ENCODE results near the gene QSER1.
"Not testable (repeated sequence)": the region's sequence is repeated elsewhere in the genome, so short reads cannot be mapped to it uniquely, and the experiment has no call there.

QSER1 gene

GRCh38 chr11:32932196-32932595 lies 39.6 kb downstream of the QSER1 start:
- no peak for DNase-seq (ENCODE audit: low read depth, low spot score)

GRCh38 chr11:32935462-32936029 lies 42.9 kb downstream of the QSER1 start:
- no peak for DNase-seq (ENCODE audit: low read depth, low spot score)

GRCh38 chr11:32936178-32936577 lies 43.6 kb downstream of the QSER1 start:
- not testable (repeated sequence) for DNase-seq (ENCODE audit: low read depth, low spot score)

GRCh38 chr11:32937283-32937682 lies 44.7 kb downstream of the QSER1 start:
- not testable (repeated sequence) for DNase-seq (ENCODE audit: low read depth, low spot score)

- DNase-seq (ENCODE audit: low read depth, low spot score) = no peak
These were observed 46.4 kb downstream of the QSER1 start for GRCh38 chr11:32939046-32939445.

GRCh38 chr11:32939866-32940265 lies 47.3 kb downstream of the QSER1 start:
- no peak for DNase-seq (ENCODE audit: low read depth, low spot score)

GRCh38 chr11:32940865-32941264 lies 48.3 kb downstream of the QSER1 start:
- no peak for DNase-seq (ENCODE audit: low read depth, low spot score)

GRCh38 chr11:32947978-32948377 lies 55.4 kb downstream of the QSER1 start:
- DNase-seq (ENCODE audit: low read depth, low spot score) = no peak

GRCh38 chr11:32949739-32950138 lies 57.1 kb downstream of the QSER1 start:
- no peak for DNase-seq (ENCODE audit: low read depth, low spot score)

- no peak for DNase-seq (ENCODE audit: low read depth, low spot score)
These were observed 59.8 kb downstream of the QSER1 start for GRCh38 chr11:32952421-32952820.

- no peak for DNase-seq (ENCODE audit: low read depth, low spot score)
These were observed 61.1 kb downstream of the QSER1 start for GRCh38 chr11:32953700-32954099.

GRCh38 chr11:32960553-32961164 lies 68.0 kb downstream of the QSER1 start:
- no peak for DNase-seq (ENCODE audit: low read depth, low spot score)

- no peak for DNase-seq (ENCODE audit: low read depth, low spot score)
These were observed 69.4 kb downstream of the QSER1 start for GRCh38 chr11:32962016-32962415.

- no peak for DNase-seq (ENCODE audit: low read depth, low spot score)
These were observed 71.1 kb downstream of the QSER1 start for GRCh38 chr11:32963721-32964120.

GRCh38 chr11:32968541-32968940 lies 75.9 kb downstream of the QSER1 start:
- DNase-seq (ENCODE audit: low read depth, low spot score) = no peak

GRCh38 chr11:32972233-32972632 lies 79.6 kb downstream of the QSER1 start:
- DNase-seq (ENCODE audit: low read depth, low spot score) = not testable (repeated sequence)

GRCh38 chr11:32972781-32973180 lies 80.2 kb downstream of the QSER1 start:
- no peak for DNase-seq (ENCODE audit: low read depth, low spot score)

- DNase-seq (ENCODE audit: low read depth, low spot score) = no peak
These were observed 90.0 kb downstream of the QSER1 start for GRCh38 chr11:32982626-32983025.

- DNase-seq (ENCODE audit: low read depth, low spot score) = no peak
These were observed 90.9 kb downstream of the QSER1 start for GRCh38 chr11:32983506-32983905.

- no peak for DNase-seq (ENCODE audit: low read depth, low spot score)
These were observed 93.0 kb downstream of the QSER1 start for GRCh38 chr11:32985600-32985999.

- no peak for DNase-seq (ENCODE audit: low read depth, low spot score)
These were observed 95.2 kb downstream of the QSER1 start for GRCh38 chr11:32987851-32988250.

- DNase-seq (ENCODE audit: low read depth, low spot score) = no peak
These were observed 97.9 kb downstream of the QSER1 start for GRCh38 chr11:32990481-32990880.

- no peak for DNase-seq (ENCODE audit: low read depth, low spot score)
These were observed 98.8 kb downstream of the QSER1 start for GRCh38 chr11:32991427-32991826.

- no peak for DNase-seq (ENCODE audit: low read depth, low spot score)
These were observed 99.3 kb downstream of the QSER1 start for GRCh38 chr11:32991898-32992297.
